Suppressor macrophage (primary cell): ENCODE results near the gene ACBD6.

ENCODE experiments used
- DNase-seq, 4 experiments: peaks; one replicate each; pipeline ENCODE4 v3.0.0-alpha.2; 2020 to 2022

ACBD6 gene

DNA sequence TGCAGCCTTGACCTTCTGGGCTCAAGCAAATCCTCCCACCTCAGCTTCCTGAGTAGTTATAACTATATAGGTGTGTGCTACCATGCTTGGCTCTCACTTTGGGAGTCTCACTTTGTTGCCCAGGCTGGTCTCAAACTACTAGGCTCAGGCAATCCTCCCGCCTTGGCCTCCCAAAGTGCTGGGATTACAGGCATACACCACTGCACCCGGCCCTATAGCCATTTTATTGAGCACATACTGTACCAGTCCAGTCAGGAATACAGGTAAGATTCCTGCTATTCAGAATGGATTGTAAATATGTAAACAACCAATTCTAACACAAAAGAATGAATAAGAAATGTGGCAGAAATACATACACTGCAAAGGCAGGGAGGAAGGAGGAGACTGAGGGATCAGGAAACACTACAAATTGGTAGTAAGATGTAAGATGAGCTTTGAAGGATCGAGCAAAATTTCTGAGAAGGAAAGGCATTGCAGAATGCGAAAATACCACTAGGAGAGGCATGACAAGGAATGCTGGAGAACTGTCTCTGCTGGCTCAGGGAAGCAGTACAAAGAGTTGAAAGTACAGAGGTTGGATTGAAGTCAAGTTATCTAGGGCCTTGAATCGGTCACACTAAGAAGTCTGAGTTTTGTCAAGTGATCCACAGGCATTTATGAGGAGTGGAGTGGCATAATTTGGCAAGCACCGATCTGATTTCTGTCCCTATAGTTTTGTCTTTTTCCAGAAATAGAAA, 211.9 kb downstream of the ACBD6 start:
- no peak for DNase-seq

DNA sequence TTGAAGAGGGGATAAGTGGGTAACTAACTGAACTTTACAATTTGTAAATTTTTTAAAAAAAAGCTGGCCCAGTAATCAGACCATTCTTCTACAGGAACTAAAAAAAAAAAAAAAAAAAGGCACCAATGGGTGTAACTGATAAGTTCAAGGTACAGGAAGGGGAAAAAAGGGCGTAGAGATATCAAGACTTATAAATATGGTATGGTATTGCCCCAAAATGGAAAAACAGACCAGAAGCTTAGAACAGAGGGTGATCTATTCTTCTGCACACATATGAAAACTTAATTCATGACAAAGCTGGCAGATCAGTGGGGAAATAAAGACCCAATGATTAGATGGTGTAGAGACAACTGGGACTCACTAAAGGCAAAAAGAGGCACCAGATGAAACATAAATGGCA, 213.4 kb downstream of the ACBD6 start:
- DNase-seq = no peak

DNA sequence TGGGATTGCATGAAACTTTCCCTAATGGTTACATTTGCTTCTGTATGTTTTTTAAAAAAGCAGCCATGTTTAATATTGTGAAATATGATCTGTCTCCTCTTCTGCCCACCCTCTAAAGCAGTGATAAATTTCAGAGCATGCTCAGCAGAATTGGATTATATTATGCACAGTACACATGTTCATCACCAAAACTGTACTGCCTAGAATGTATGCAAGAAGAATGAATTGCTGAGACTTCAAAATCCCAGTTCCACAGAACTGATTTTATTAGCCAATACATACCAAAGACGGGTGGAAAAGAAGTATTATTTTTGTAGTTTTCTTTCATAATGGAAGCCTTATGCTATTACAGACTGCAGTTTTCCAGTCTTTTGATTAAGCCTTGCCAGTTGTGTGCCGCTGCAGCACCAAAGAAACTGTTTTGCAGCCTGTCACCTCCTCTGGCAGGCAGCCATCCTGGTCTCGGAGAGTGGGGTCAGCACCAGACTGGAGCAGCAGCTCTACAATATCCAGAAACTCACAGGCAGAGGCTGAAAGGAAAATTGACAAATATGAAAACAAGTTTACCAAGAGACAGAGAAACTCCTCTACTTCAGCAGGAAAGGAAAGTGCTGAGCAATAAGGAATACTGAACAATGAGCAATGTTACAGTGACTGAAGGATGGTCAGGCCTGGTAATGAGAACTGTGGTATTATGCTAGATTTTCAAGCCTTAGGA, 214.2 kb downstream of the ACBD6 start:
- DNase-seq = peak; percentile 29 to 78 (median 50)

DNA sequence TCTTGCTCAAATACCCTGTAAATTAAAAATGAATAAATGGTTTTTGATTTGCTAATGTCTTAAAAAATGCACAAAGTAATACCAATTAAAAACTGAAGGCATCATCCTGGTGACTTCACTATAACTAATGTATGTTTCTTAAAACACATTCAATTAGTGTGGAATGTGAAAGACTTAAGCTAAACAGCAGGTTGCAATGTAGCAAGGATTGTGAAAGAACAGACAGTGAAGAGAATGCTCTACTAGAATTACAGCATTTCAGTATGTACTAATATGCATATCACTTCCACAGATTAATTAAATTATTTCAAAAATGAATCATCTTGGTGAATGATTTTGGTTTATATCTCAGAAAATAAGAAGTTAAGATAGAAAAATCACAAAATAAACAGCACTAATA, 216.0 kb downstream of the ACBD6 start:
- no peak for DNase-seq

DNA sequence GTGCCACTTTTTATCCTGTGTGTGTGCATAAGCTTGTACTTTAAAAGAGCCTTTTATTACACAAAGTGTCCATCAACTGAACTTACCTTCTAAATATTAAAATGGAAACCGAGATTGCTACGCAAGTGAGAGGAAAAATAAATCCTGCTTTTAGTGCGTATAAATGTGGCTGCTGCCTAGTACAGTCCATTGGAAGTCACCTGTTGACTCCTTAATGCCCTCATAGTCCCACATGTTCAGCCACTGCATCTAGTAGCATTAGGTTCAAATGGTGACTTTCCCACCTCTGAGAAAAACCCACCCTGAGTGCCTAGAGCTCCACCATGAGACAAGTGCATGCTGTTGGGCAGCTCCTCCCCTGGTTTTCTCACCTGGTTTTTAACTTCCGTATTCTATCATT, 219.3 kb downstream of the ACBD6 start:
- DNase-seq = no peak

DNA sequence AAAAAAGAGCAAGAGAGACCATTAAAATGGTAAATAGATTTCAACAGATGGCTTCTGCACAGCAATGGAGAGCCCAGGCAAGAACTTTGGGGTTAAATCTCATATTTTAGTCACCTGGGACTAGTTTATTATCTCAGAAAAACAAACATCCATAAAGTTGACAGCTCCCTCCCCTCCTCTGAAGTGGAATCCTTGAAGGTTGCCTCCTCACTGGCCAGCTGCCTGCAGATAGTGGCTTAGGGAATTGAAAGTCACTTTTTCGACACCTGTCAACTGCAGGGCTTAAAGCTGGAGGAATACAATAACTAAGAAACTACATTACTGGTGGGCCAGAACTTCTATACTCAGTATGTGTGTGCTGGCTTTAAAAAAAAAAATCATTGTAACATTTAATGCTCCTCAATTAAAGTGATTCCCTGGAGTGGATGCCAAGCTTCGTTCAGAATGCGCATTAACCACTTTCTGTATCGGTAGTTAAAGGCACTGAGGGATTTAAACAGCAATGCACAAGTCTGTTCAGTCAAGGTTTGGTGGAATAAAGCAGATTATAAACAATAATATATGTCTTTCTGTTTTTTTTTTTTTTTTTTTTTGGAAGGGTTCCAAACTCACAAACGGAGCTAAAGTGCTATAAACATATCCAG, 219.9 kb downstream of the ACBD6 start:
- no peak for DNase-seq

DNA sequence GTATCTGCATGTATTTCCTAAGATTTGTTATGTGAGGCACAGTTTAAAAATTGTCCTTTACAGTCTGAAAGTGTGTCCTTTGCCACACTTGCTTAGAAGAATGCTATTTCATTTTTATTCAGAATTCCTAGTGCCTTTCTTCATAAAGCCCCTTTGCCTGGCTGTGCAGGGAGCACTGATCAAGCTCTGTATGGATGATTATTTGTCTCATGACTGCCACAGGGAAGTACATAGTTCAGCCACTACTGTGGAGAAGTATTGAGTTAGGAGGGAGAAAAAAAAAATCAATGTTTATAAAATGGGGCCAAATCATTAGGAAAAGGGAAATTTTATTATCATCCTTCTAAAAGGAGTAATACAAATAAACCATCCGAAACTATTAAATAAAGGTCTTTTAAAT, 220.9 kb downstream of the ACBD6 start:
- DNase-seq = peak; percentile 39 to 65 (median 52)

DNA sequence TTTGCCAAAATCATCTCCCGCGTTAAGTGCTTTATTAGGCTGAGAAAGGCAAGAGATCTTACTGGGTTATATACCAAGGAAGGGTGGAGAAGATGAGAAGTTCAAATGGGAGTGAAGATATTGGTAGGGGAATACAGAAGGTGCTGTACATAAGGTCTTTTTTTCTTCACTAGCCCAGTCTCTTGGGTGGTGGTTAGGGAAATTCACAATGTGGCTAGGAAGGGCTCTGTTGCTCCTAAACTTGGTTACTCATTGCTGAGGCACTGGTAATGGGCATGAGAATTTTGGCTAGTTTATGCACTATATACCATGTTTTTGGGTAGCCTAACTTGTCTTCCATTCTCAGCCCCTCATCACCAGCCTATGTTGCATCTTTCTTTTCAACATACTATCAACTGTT, 221.8 kb downstream of the ACBD6 start:
- DNase-seq = no peak

DNA sequence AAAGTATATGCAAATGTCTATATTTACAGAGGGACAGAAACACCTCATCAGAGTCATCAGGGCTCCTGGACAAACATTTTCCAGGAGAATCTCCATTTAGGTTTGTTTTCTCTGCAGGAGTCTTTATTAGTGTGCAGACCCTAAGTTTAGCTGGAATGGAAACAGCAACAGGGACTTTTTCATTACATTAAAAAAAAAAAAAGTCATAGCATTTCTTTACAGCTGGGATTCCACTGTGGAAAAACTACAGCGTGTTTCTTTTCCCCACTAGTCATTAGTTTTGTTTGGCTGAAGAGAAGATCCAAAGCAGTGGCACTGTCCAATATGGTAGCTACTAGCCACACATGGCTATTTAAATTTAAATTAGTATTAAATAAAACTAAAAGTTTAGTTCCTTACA, 222.7 kb downstream of the ACBD6 start:
- no peak for DNase-seq

DNA sequence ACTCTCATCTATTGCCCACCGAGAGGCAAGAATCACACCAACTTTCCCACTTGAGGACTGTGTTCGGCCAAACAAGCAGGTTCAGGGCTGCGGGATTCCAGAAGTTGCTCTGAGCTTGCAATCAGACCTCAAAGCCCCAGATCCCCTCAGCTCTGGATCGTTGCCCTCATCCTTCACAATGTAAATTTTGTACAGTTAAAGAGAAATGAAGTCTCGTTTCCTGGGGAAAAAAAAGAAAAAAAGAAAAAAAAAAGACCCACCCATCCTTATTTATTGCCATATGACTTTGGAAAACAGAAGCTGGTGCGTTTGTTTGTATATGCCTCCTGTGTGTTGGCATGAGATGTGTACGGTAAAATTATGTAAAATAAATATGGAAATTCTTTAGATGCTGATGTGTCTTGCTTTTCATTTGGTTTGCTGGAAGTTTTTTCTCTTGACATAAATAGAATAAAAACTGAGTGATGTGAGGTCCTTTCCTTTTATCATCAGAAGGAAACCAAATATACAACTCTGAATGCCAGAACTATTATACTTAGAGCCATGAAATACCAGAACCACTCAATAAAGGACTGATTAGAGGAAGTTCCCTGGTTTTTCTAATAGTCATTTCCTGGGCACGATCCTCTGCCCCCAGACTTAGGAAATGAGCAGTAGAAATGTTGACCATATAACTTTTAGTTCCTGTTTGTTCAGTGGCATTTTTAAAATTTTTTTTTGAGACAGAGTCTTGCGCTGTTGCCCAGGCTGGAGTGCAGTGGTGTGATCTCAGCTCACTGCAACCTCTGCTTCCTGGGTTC, 223.6 kb downstream of the ACBD6 start:
- DNase-seq = peak; percentile 78 to 95 (median 86)

DNA sequence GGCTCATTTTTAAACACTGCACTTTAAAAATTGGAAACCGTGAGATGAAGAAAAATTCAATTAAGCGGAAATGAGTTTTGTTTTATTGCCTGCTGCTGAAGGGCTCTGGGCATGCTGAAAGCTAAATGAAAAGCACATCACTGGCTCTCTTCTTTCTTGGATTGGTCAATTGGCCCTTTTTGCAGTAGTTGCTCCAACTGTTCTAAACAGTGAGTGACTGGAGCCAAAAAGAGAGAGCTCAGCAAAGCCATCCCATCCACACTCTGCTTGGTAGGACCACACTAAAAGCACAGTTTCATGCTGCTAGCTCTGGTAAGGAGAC, 224.2 kb downstream of the ACBD6 start:
- peak in 1 of 4 experiments; percentile 14 for DNase-seq

DNA sequence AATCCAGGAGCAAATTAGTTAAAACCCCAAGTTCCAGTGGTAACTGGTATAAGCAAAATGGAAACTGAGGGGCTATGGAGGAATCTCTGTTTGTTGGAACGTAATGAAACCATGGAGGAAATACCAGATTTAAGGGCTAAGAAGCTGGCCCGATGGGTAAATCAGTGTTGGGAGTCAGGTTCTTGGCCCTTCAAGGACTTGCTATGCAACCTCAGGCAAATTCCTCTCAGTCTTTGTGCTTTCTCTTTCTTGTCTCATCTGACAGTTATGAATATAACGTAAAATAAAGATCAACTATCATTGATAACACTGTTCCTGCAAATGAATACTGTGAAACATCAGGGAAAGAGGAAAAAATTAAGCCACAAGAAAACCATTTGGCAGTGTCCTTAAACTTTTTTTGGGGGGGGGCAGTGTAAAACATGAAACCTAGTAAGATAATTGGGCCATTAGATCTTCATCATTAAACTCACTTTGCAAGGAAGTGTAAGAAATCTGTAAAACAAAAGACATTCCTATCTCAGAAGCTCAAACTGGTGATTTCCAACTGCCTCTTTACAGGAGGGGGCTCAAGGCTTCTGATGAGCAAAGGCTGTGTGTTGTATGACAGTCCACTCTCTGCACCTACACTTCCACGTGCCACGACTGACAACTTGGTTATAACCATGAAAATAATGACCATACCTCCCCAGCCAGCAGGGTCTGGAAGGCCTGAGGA, 224.7 kb downstream of the ACBD6 start:
- no peak for DNase-seq

DNA sequence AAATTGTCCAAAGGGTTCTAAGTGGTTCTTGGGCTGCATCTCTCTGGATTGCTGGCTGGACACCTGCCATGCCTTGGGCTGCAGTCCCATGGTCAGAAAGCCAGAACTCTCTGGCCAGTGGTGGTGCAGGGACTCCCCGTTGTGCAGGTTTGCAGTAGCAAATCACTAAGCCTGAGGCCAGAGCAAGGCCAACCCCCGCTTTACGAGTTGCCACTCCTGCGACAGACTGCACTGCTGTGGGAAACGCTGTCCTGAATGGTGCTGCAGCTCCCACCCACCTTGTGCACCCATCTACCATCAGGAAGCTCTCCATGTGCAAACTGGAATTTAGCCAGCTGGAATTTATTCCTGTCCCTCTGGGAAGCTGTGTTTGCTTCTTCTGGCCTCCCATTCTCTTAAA, 226.7 kb downstream of the ACBD6 start:
- no peak for DNase-seq

DNA sequence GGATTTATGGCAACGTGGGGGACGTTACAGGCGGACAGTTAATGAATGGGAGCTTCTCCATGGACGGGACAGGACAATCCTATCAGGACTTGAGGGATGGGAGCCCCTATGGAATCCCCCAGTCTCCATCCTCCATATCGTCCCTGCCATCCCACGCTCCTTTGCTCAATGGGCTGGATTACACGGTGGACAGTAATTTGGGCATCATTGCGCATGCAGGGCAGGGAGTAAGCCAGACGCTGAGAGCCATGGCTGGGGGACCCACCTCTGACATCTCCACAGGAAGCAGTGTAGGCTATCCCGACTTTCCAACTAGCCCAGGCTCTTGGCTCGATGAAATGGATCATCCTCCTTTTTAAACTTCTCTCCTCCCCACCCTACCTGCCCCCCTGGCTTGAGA, 228.2 kb downstream of the ACBD6 start:
- no peak for DNase-seq

DNA sequence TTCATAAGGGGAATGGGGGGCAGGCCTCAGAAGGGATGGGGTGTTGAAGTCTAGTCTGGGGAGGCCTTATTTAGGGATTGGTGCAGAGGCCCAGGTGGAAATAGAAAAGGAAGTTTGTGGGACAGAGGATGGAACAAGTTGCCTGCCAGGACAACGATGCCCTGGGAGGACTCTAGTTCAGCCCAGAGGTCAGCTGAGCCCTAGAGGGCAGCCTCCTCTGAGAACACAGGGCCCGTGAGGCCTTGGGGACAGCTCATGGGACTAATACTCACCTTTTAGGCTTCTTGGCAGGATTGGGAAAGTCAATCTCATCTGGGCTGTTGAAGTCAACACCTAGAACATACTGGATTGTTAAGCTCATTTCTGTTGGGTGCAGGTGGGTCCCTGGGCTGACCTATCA, 229.3 kb downstream of the ACBD6 start:
- no peak for DNase-seq

DNA sequence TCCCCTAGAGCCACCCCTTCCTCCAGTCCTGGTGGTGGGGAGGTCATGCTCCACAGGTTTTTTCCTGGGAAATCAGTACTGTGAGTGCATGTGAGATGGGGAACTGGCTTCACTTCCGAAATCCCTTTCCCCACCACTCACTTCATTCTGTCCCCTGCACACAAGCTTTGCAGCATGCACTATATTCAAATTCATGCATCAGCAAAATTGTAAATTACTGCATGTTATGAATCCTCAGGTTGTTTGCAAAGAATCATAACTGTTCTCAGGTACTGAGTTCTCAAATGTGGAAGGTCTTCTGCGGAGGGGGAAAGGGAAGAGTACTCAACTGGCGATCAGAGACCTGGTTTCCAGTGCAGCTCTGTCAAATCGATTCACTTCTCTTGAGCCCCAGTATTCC, 230.0 kb downstream of the ACBD6 start:
- no peak for DNase-seq

DNA sequence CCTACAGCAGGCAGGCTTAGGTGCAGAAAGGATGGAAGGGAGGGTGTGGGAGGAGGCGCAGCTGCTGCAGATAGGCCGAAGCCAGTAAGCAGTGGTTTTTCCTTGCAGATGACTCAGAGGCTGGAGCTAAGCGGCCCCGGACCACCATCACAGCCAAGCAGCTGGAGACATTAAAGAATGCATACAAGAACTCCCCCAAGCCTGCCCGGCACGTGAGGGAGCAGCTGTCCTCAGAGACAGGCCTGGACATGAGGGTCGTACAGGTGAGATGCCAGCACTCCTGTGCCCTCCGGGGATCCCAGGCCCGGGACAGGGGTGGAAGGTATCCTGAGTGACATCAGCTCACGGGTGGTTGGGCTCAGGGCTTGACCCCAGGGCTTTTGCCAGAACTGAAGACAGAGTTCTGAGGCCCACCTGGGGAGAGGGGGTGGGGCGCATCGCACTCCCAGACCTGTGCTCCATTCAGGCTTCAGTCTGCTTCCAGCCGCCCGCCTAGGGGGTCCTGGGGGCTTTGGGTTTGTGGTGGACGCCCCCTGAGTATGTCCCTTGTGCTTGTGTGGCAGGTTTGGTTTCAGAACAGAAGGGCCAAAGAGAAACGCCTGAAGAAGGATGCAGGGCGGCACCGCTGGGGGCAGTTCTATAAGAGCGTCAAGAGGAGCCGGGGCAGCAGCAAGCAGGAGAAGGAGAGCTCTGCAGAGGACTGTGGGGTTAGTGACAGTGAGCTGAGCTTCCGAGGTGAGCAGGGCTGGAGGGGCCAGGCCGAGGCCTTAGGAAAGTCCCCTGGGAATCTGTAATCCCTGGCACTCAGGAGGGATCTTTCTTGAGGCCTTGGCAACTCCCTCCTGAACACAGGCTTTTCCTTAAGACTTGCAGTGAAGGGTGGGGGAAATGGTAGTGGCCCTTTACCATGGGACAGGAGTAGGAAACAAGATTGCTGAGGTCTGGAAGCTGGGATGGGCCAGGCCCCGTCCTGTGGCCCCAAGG, 230.8 kb downstream of the ACBD6 start:
- DNase-seq = no peak

DNA sequence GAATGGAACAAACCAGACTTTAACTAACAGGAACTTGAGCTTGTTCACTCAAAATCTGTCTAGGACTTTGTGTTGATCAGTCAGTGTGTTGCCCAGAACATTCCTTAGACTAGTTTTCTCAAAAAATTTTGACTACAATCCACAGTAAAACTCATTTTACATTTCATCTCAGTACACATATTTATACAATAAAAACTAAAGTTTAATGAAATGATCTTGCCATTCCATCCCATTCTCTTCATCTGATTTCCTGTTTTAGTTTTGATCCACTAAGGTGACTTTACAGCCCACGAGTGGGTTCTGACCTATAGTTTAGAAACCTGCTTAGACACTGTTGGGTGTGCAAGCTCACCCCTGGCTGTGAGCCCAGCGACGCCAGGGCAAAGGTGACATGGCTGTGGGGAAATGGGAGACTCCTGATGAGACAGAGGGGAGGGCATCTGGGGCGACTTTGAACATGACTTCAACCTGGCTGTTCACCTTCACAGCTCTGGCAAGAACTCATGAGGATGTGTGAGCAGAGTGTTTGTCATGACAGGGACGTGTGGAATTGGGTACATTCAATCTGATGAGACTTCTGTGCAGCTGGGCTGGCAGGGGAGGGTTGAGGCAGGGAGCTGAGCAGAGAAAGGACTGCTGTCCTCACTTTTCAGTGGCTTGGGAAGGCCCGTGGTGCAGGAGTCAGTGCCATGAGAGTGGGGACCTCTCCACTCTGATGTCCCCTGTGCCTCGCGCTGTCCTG, 231.7 kb downstream of the ACBD6 start:
- no peak for DNase-seq

DNA sequence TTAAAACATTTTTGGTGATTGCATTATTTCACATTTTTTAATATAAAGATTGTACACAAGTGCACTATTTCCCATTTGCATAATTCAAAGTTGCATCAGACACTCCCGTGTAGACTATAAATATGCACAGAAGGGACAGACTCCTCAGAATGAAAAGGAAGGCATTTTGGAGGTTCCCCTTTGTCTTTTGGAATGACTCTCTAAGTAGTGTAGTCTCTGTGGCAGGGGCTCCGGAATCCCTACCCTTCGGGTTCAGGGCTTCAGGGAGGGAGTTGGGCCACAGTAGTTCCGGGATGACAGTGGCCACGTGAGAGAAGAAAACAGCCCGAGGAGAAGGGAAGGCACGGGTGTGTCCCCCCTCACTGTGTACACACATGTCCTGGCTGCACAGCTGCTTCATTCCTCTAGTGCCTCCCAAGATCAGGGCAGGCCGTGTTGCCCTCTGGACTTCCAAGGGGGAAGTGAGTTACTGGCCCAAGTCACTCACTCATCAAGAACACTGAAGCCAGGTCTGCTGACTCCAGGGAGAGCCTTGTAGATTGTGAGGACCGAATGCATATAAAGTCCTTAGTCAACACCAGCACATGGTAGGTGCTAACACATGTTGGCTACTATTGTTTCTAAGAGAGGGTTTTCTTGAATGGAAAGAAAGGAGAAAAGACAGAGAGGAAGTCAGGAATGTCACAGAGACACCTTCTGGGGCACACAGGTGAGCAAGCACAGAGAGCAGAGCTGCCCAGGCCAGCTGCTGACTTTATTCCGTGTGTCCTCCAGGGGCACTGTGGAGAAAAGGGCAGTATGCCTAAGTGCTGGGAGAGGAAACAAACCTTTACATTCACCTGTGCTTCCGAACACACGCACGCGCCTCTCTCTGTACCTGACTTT, 232.5 kb downstream of the ACBD6 start:
- peak; percentile 62 to 71 (median 68) for DNase-seq
